ENCODE results near the gene ARL9.

- TF ChIP-seq ARNTL (CRISPR knock-in tag; IDR thresholded peaks at IDR 0.05; ENCODE audit: borderline replicate concordance, low read depth) (no peak), POU6F1 (CRISPR knock-in tag; IDR thresholded peaks at IDR 0.05; ENCODE audit: borderline replicate concordance, low read depth) (no peak), GLIS3 (CRISPR knock-in tag; IDR thresholded peaks at IDR 0.05) (no peak), ISL1 (CRISPR knock-in tag; IDR thresholded peaks at IDR 0.05) (no peak), RARB (CRISPR knock-in tag; IDR thresholded peaks at IDR 0.05) (no peak), SNAI2 (CRISPR knock-in tag; IDR thresholded peaks at IDR 0.05) (no peak), PATZ1 (CRISPR knock-in tag; IDR thresholded peaks at IDR 0.05; ENCODE audit: borderline replicate concordance) (no peak)
Observed at GRCh38 chr4:56463711-56464110, 41.9 kb upstream of the ARL9 start.

All from SK-N-SH treated with all-trans-retinoic acid at 6 μM for 48 hours (cell line).